Naive thymus-derived CD4-positive, alpha-beta T cell (primary cell): Measurements from ENCODE around the gene NOP14. TPM values are rescaled to one million over a fixed set of nuclear protein-coding genes. Genes with fewer than 3 reads are reported as not detected.

Experiments used
- ATAC-seq: fragments of 150-1000 bp; cut with Tn5 transposase; 2 replicates; pipeline ENCODE4 v1.10.0; 2021; ENCODE audit warnings: mild to moderate bottlenecking, moderate library complexity
- CTCF ChIA-PET: fragments of 350-600 bp; sonication (Branson Sonifier 250); formaldehyde crosslinking; loops from one replicate; lab custom pipeline; 2021; ENCODE audit warnings: antibody characterized with exemption; lab: Charles Lee
- POLR2A ChIA-PET: fragments of 350-600 bp; sonication (Branson Sonifier 250); formaldehyde crosslinking; loops from one replicate; lab custom pipeline; 2021; ENCODE audit warnings: antibody characterized with exemption, inconsistent platforms; lab: Charles Lee
- DNase-seq, 9 donors: peaks; one replicate each; pipeline versions ENCODE4 v3.0.0 to v3.0.0-alpha.2; 2020 to 2022; ENCODE audit warnings: mixed read lengths in 1 of 9
- H3K27ac ChIP-seq: one replicate; pipeline ENCODE4 v1.7.0; 2013; ENCODE audit warnings: mild to moderate bottlenecking, low read depth, low read length, moderate library complexity
- H3K27me3 ChIP-seq, 2 donors: one replicate each; pipeline ENCODE4 v1.7.0; 2013; ENCODE audit warnings: low read length in 2 of 2, mild to moderate bottlenecking in 2 of 2, moderate library complexity in 2 of 2; ENCODE audit not compliant: control insufficient read depth in 2 of 2, insufficient read depth in 2 of 2
- H3K36me3 ChIP-seq, 3 experiments: 1 replicate in 2 of 3; 2 replicates in 1 of 3; pipeline ENCODE4 v1.7.0; 2013; ENCODE audit warnings: low read length in 3 of 3, mild to moderate bottlenecking in 3 of 3, moderate library complexity in 1 of 3; ENCODE audit not compliant: insufficient read depth in 3 of 3, control insufficient read depth in 2 of 3
- H3K4me1 ChIP-seq, 2 donors: one replicate each; pipeline ENCODE4 v1.7.0; 2013; ENCODE audit warnings: low read length in 2 of 2, mild to moderate bottlenecking in 2 of 2, moderate library complexity in 1 of 2; ENCODE audit not compliant: control insufficient read depth in 2 of 2, insufficient read depth in 2 of 2
- H3K4me3 ChIP-seq: 2 replicates; pipeline ENCODE4 v1.7.0; 2013; ENCODE audit warnings: mild to moderate bottlenecking, low read length
- H3K9me3 ChIP-seq, 3 experiments: 1 replicate in 2 of 3; 2 replicates in 1 of 3; pipeline ENCODE4 v1.7.0; 2013; ENCODE audit warnings: low read length in 3 of 3; ENCODE audit not compliant: control insufficient read depth in 2 of 3
- H3K27ac Mint-ChIP-seq, 9 donors: one replicate each; pipeline ENCODE4 v1.8.0; 2020 to 2022; ENCODE audit warnings: mixed read lengths in 9 of 9, mild to moderate bottlenecking in 8 of 9, moderate library complexity in 5 of 9, inconsistent platforms in 2 of 9
- H3K27me3 Mint-ChIP-seq, 5 donors: one replicate each; pipeline ENCODE4 v1.8.0; 2021 to 2022; ENCODE audit warnings: mixed read lengths in 5 of 5, mild to moderate bottlenecking in 1 of 5
- H3K36me3 Mint-ChIP-seq, 5 donors: one replicate each; pipeline ENCODE4 v1.8.0; 2020 to 2022; ENCODE audit warnings: mixed read lengths in 5 of 5, mild to moderate bottlenecking in 3 of 5, inconsistent platforms in 1 of 5
- H3K4me1 Mint-ChIP-seq, 7 donors: one replicate each; pipeline ENCODE4 v1.8.0; 2020 to 2022; ENCODE audit warnings: mixed read lengths in 7 of 7, mild to moderate bottlenecking in 3 of 7, inconsistent platforms in 1 of 7
- H3K4me3 Mint-ChIP-seq, 10 donors: one replicate each; pipeline ENCODE4 v1.8.0; 2020 to 2022; ENCODE audit warnings: mild to moderate bottlenecking in 10 of 10, mixed read lengths in 10 of 10, moderate library complexity in 6 of 10, inconsistent platforms in 2 of 10
- H3K9me3 Mint-ChIP-seq, 11 donors: one replicate each; pipeline ENCODE4 v1.8.0; 2020 to 2022; ENCODE audit warnings: mixed read lengths in 11 of 11, mild to moderate bottlenecking in 4 of 11, inconsistent platforms in 1 of 11, moderate library complexity in 1 of 11
- intact Hi-C, 2 donors: fragments of 100-400 bp; cut with micrococcal nuclease; formaldehyde crosslinking; loops; one replicate each; pipeline ENCODE4 v1.15.1; 2023
- polyA plus RNA-seq, 2 donors: library from polyadenylated mRNA; unstranded; fragments of 300-500 nt; fragmentation: Illumina TruSeq; gene quantifications; one replicate each; pipeline ENCODE4 v1.2.3, GENCODE V29; 2021
- total RNA-seq, 6 experiments: library from RNA in 5 of 6; stranded (reverse) in 5 of 6; gene quantifications; 1 replicate in 5 of 6; 2 replicates in 1 of 6; pipeline ENCODE4 v1.2.3 and lab custom pipeline; 2021 to 2026

The NOP14 gene
- total and polyA plus RNA-seq, 7 experiments from 2014 or later: 12.6 to 59.8 (median 33.7) TPM

DNA sequence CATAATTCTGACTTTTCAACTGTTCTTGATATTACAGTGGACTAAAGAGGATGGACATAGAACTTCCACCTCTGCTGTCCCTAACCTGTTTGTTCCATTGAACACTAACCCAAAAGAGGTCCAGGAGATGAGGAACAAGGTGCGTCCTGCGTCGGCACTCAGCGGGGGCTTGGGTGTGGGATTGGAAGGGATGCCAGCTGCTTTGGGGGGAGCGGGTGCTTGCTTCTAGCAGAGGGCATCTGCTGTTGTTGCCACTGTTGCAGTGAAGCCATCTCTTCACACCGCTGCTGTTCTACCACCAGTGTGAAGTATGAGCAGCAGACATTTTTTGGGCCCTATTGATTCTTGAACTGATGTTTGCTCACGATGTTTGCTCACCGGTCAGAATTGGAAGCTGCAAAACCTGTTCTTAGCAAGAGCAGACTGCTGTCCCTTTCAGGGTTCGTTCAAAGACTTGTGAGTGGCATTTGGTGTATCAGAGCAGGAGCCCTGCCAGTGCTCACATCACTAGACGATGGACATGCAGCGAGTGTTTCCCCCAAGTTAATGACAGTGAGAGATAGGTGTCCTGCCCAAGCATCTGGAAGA is 55.4 kb downstream of the NOP14 start:
- Histone ChIP-seq H3K4me1 (peaks cover 15 to 20% of the 10 kb centered on the region in 2 donors), H3K27me3 (no peaks in the 10 kb centered on the region), H3K4me3 (no peak overlapping the region), H3K27ac (no peak overlapping the region), H3K36me3 (peaks cover 9 to 80% (median 20%) of the 10 kb centered on the region in 3 experiments), H3K9me3 (no peaks in the 10 kb centered on the region)
- Mint-ChIP-seq H3K4me1 (peaks cover 8 to 29% (median 22%) of the 10 kb centered on the region in 7 donors), H3K9me3 (no peaks in the 10 kb centered on the region), H3K27ac (peak overlapping the region in 8 of 9 donors; percentile 41 to 85 (median 60)), H3K36me3 (peaks cover 6 to 49% (median 21%) of the 10 kb centered on the region in 5 donors), H3K27me3 (no peaks in the 10 kb centered on the region), H3K4me3 (no peak overlapping the region)
- CTCF ChIA-PET: no interaction called here
- intact Hi-C loops: no loop called here
- DNase-seq (no peak), ATAC-seq (no peak)
- POLR2A ChIA-PET: no interaction called here

DNA sequence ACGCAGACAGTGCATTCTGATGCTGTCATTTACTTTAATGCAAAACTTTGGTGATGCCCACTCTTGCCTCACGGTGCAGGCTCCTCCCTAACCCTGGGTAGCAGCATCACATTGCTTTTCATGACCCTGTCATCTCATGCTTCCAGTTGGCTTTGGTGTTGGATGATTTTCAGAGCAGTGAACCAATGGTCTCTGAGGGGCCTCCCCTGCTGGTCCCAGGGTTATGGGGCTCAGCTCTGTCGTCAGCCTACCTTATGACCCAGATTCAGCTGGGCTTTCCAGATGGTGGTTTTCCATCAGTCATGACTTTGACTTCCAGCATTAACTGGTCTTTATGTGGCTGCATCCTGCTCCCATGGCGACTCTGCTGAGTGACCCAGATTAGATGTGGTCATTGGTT is 56.0 kb downstream of the NOP14 start:
- H3K36me3 Mint-ChIP-seq: peaks cover 6 to 48% (median 21%) of the 10 kb centered on the region in 5 donors
- peak overlapping the region in 8 of 9 donors; percentile 4 to 85 (median 60) for H3K27ac Mint-ChIP-seq
- no peaks in the 10 kb centered on the region for H3K27me3 Mint-ChIP-seq
- H3K9me3 Mint-ChIP-seq: no peaks in the 10 kb centered on the region
- DNase-seq: no peak
- no peak for ATAC-seq
- intact Hi-C loops: no loop called here
- Histone ChIP-seq H3K9me3 (no peaks in the 10 kb centered on the region), H3K4me3 (no peak overlapping the region), H3K27ac (peak overlapping the region; percentile 8), H3K27me3 (no peaks in the 10 kb centered on the region), H3K4me1 (peaks cover 15 to 20% of the 10 kb centered on the region in 2 donors), H3K36me3 (peaks cover 9 to 78% (median 20%) of the 10 kb centered on the region in 3 experiments)
- H3K4me1 Mint-ChIP-seq: peaks cover 8 to 29% (median 22%) of the 10 kb centered on the region in 7 donors
- POLR2A ChIA-PET: no interaction called here
- CTCF ChIA-PET: interaction anchor here (0.5 kb wide), 1 partner anchor 16 kb away, joined by 4 read pairs; no protein-coding TSS in a partner anchor
- peak overlapping the region in 1 of 10 donors; percentile 6 for H3K4me3 Mint-ChIP-seq

DNA sequence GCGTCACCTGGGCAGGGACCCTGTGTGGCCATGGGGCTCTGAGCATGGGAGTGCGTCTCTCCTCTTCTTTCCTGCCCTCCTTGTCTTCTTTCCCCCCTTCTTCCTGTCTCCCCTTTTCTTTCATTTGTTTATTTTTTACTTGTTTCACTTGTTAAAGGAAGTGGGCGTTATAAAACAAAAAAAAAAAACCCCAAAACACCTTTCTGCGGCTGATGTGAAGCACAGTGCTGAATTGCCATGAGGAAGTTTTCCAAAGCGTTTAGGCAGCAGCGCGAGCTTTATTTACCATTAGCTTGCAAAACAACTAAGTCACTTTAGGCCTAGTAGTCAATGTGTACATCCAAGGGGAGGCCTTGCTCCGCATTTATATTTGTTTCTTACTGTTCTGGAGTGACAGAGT is 57.0 kb downstream of the NOP14 start:
- H3K36me3 ChIP-seq: peaks cover 9 to 80% (median 17%) of the 10 kb centered on the region in 3 experiments
- Mint-ChIP-seq H3K27ac (peak overlapping the region; percentile 48 to 92 (median 75)), H3K36me3 (peaks cover 6 to 45% (median 21%) of the 10 kb centered on the region in 5 donors), H3K4me1 (peaks cover 8 to 29% (median 22%) of the 10 kb centered on the region in 7 donors), H3K9me3 (no peaks in the 10 kb centered on the region), H3K4me3 (peak overlapping the region in 5 of 10 donors; percentile 12 to 39 (median 17)), H3K27me3 (no peaks in the 10 kb centered on the region)
- DNase-seq (peak in 4 of 9 donors; percentile 18 to 33 (median 21)), ATAC-seq (no peak)
- H3K27me3 ChIP-seq: no peaks in the 10 kb centered on the region
- no peak overlapping the region for H3K4me3 ChIP-seq
- H3K4me1 ChIP-seq: peaks cover 15 to 20% of the 10 kb centered on the region in 2 donors
- intact Hi-C loops: no loop called here
- CTCF ChIA-PET: no interaction called here
- H3K27ac ChIP-seq: peak overlapping the region; percentile 50
- no peaks in the 10 kb centered on the region for H3K9me3 ChIP-seq
- POLR2A ChIA-PET: interaction anchor here (1.0 kb wide), 1 partner anchor 29 kb away, joined by 5 read pairs; no protein-coding TSS in a partner anchor

DNA sequence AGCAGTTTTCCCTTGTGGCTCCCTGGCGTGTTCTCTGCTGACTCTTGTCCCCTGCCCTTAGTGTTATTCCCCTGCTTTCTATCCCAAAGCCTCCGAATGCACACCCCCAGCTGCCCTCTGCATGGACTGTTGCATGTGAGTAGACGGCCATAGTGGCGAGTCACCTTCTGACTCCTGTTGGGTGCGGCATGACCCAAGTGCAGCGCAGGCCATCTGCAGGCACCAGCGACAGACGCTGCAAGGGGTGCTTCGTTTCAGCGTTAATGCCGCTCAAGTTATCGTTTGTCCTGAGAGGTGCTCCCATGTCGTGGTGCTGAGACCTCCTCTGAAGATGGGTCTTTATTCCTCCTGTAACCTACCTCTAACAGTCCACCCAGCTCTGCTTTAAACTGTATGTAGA is 57.7 kb downstream of the NOP14 start:
- no peaks in the 10 kb centered on the region for H3K27me3 ChIP-seq
- H3K4me1 ChIP-seq: peaks cover 15 to 20% of the 10 kb centered on the region in 2 donors
- Mint-ChIP-seq H3K9me3 (no peaks in the 10 kb centered on the region), H3K27me3 (no peaks in the 10 kb centered on the region), H3K27ac (peak overlapping the region in 8 of 9 donors; percentile 62 to 91 (median 74)), H3K4me1 (peaks cover 11 to 29% (median 22%) of the 10 kb centered on the region in 7 donors), H3K36me3 (peaks cover 6 to 45% (median 25%) of the 10 kb centered on the region in 5 donors), H3K4me3 (no peak overlapping the region)
- CTCF ChIA-PET: interaction anchor here (0.5 kb wide), 1 partner anchor 57 kb away, joined by 3 read pairs; no protein-coding TSS in a partner anchor
- POLR2A ChIA-PET: interaction anchor here (1.0 kb wide), 1 partner anchor 30 kb away, joined by 5 read pairs; no protein-coding TSS in a partner anchor
- DNase-seq: no peak
- intact Hi-C loops: no loop called here
- H3K27ac ChIP-seq: peak overlapping the region; percentile 50
- no peak overlapping the region for H3K4me3 ChIP-seq
- H3K9me3 ChIP-seq: no peaks in the 10 kb centered on the region
- peaks cover 11 to 80% (median 19%) of the 10 kb centered on the region in 3 experiments for H3K36me3 ChIP-seq
- ATAC-seq: no peak

DNA sequence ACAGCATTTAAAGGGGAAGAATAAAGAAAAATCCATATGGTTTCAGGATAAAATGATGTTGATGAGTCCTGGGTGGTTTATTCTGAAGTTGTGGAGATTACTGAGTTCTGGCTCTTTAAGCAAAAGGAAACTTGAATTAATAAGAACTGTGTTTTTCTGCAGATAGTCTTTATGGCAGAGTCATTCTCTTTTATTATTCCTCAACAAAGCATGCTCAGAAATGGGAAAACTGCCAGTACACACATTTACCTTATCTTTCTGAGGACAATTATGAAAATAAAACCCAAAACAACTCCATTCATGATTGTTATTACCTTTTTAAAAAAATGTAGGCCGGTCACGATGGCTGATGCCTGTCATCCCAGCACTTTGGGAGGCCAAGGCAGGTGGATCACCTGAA is 61.1 kb downstream of the NOP14 start:
- ATAC-seq (no peak), DNase-seq (no peak)
- H3K27ac Mint-ChIP-seq: peak overlapping the region in 6 of 9 donors; percentile 17 to 66 (median 46)
- no peak overlapping the region for H3K4me3 Mint-ChIP-seq
- Histone ChIP-seq H3K27ac (no peak overlapping the region), H3K4me1 (peaks cover 11 to 12% of the 10 kb centered on the region in 2 donors), H3K36me3 (peaks cover 29 to 78% (median 36%) of the 10 kb centered on the region in 3 experiments), H3K9me3 (no peaks in the 10 kb centered on the region), H3K4me3 (no peak overlapping the region), H3K27me3 (no peaks in the 10 kb centered on the region)
- H3K27me3 Mint-ChIP-seq: no peaks in the 10 kb centered on the region
- H3K4me1 Mint-ChIP-seq: peaks cover 8 to 19% (median 15%) of the 10 kb centered on the region in 7 donors
- POLR2A ChIA-PET: no interaction called here
- no peaks in the 10 kb centered on the region for H3K9me3 Mint-ChIP-seq
- intact Hi-C loops: no loop called here
- H3K36me3 Mint-ChIP-seq: peaks cover 27 to 50% (median 29%) of the 10 kb centered on the region in 5 donors
- CTCF ChIA-PET: no interaction called here

DNA sequence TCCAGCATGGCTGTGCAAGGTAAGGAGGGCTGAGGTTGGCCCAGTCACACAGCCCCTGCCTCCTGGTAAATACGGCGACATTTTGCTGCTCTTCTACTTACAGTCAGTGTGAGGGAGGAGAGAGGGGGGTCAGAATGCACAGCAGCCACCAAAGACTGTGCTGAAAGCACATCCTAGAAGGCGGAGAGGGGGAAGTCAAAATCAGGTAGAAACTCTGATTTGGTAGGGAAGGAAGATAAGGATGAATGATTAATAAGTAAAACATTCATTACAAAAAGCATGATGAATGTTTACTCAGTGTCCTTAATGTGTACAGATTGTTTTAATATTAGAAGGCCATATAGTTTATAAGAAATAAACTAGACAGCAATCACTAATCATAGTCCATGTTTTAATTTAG is 62.0 kb downstream of the NOP14 start:
- ChIA-PET POLR2A (no interaction called here), CTCF (interaction anchor here (0.7 kb wide), 1 partner anchor 56 kb away, joined by 5 read pairs; no protein-coding TSS in a partner anchor)
- H3K4me3 Mint-ChIP-seq: no peak overlapping the region
- H3K27me3 Mint-ChIP-seq: no peaks in the 10 kb centered on the region
- peaks cover 5 to 10% (median 9%) of the 10 kb centered on the region in 7 donors for H3K4me1 Mint-ChIP-seq
- Histone ChIP-seq H3K4me3 (no peak overlapping the region), H3K9me3 (no peaks in the 10 kb centered on the region), H3K27me3 (no peaks in the 10 kb centered on the region), H3K27ac (no peak overlapping the region), H3K4me1 (peaks cover 1 to 3% of the 10 kb centered on the region in 2 donors), H3K36me3 (peaks cover 29 to 86% (median 34%) of the 10 kb centered on the region in 3 experiments)
- no peaks in the 10 kb centered on the region for H3K9me3 Mint-ChIP-seq
- DNase-seq (no peak), ATAC-seq (no peak)
- peaks cover 25 to 52% (median 29%) of the 10 kb centered on the region in 5 donors for H3K36me3 Mint-ChIP-seq
- H3K27ac Mint-ChIP-seq: peak overlapping the region in 7 of 9 donors; percentile 9 to 57 (median 29)
- intact Hi-C loops: no loop called here
